G401.6 (cell line): ENCODE results near the gene DLGAP4.
A peak's percentile ranks its signal among the peaks of the same experiment; 100 is the strongest.

ENCODE experiments used
- FAIRE-seq: peaks from 2 replicates; lab custom pipeline; 2012; peaks lifted over from hg19 to GRCh38; lab: Jason Lieb, UNC

Gene DLGAP4

DNA sequence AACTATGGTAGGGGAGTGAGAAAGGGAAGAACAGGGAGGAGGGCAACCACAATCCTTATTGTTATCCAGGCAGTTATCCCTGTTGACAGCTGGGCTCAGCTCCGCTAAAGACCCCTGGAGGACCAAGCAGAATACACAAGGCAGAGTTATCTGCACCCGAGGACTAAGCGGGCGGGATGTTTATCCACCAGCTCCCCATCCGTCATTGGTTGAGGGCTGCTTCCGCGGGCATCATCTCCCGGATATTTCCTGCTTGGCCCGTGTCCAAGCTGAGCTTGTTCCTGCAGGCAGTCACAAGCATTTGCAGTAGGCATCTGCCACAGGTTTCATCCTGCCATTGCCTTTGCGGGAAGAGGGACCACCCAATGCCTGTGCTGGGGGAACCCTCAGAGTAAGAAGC is 102.1 kb downstream of the DLGAP4 start:
- FAIRE-seq: no peak

DNA sequence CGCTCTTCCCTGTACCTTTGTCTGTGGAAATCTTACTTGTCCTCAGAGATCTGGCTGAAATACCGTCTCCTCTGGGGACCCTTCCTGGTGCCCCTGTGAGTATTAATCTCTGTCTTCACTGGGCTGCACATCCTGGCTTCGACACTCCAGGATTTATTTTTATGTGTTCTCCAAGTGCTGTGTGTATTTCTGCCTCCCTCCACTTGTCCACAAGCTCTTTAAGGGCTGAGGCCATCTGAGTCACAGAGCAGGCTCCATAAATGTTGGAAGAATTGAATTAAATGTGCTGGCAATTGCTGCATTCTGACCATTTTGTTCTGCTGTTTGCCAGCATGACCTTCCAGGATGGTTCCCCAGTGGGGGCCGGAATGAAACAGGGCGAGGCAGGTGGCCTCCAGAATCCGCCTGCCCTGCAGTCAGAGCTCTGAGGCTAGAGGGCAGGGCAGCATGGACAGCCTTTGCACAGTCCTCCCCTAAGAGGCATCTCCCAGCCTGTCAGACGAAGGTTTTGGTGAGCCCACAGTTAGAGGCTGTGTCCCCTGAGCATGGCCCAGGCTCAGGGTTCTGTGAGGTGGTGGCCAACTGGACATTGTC is 105.8 kb downstream of the DLGAP4 start:
- no peak for FAIRE-seq

DNA sequence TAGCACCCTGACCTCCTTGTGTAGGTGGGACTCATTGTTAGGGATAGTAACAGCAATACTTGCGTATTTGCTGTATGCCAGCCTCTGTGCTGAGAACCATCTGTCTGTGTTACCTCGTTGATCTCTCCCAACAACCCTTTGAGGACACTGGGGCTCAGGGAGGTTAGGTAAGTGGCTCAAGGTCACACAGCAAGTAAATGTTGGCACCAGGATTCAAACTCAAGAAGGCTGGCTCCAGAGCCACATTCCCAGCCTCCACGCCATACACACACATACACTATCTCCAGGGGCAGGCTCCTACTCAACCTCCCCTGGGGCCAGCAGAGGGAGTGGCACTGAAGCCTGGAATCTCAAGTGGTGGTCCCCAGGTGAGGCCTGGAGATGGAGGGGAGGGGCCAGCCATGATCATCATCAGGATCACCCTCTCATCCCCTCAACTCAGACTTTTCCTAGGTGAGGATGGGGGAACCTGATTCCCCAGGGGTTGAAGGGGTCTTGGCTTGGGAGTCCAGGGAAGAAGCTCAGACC is 109.4 kb downstream of the DLGAP4 start:
- no peak for FAIRE-seq

DNA sequence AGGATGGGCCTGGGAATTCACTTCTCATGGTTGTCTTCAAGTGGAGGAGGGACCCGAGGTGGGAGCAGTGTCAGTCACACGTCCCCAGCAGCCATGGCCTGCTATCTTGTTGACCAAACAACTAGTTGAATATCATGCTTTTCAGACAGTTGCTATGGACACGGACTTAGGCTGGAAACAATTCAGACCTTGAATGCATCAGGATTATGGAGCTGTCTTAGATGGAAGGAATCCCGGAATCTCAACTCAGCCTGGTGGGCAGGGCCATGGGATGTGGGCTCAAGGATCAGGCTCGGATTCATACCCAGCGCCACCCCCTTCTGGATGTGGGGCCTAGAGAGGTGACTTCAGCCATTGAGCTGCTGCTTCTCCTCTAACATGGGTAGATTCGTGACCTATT is 112.6 kb downstream of the DLGAP4 start:
- no peak for FAIRE-seq

DNA sequence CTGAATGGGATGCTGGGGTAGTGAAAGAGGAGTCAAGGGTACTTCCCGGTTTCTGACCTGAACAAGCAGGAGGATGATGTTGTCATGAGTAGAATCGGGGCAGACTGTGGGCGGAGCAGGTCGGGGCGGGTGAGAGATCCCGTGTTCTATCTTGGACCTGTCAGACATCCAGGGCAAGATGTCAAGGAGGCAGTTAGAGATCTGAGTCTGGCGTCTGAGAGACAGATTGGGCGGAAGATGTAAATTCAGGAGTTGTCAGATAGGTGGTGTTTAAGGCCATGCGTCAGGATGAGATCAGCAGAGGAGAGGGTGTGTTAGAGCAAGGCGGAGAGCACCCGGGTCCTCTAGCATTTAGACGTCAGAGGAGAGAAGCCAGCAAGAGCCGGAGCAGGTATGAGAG is 115.5 kb downstream of the DLGAP4 start:
- FAIRE-seq: no peak

DNA sequence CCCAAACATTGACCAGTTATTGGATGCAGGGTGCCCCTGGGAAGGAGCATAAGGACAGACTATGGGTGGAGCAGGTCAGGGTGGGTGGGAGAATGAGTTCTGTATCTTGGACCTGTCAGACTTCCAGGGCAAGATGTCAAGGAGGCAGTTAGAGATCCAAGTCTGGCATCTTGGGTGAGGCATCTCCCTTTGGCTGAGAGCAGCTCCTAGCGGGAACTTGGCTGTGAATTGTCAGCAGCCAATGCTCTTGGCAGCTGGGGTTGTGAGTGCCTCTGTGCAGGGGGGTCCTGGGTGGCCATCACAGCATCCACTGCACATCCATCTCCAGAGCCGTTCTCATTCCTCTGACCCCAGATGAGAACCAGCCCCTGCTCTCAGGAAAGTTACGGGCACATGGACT is 118.2 kb downstream of the DLGAP4 start:
- FAIRE-seq: no peak

DNA sequence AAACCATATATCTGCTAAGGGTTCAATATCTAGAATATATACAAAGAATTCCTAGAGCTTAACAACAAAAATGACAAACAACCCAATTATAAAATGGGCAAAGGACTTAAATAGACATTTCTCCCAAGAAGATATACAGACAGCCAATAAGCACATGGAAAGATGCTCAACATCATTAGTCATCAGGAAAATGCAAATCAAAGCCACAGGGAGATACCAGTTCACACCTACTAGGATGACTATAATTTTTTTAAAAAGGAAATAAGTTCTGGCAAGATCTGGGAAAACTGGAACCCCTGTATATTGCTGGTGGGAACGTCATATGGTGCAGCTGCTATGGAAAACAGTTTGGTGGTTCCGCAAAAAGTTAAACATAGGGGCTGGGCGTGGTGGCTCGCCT is 119.0 kb downstream of the DLGAP4 start:
- FAIRE-seq: no peak

DNA sequence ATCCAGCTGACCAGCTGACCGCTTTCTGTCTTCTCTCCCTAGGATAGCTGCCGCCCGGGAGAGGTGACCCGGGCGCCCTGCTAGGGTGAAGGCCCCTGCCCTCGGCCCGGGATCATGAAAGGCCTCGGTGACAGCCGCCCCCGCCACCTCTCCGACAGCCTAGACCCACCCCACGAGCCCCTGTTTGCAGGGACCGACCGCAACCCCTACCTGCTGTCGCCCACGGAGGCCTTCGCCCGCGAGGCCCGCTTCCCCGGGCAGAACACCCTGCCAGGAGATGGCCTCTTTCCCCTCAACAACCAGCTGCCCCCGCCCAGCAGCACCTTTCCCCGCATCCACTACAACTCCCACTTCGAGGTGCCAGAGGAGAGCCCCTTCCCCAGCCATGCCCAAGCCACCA is 125.5 kb downstream of the DLGAP4 start:
- no peak for FAIRE-seq

DNA sequence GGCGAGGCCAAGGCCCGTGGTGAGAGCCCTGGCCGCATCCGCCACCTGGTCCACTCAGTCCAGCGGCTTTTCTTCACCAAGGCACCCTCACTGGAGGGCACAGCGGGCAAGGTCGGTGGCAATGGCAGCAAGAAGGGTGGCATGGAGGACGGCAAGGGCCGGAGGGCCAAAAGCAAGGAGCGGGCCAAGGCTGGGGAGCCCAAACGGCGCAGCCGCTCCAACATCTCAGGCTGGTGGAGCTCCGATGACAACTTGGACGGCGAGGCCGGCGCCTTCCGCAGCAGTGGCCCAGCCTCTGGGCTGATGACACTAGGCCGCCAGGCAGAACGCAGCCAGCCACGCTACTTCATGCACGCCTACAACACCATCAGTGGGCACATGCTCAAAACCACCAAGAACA is 126.0 kb downstream of the DLGAP4 start:
- no peak for FAIRE-seq

DNA sequence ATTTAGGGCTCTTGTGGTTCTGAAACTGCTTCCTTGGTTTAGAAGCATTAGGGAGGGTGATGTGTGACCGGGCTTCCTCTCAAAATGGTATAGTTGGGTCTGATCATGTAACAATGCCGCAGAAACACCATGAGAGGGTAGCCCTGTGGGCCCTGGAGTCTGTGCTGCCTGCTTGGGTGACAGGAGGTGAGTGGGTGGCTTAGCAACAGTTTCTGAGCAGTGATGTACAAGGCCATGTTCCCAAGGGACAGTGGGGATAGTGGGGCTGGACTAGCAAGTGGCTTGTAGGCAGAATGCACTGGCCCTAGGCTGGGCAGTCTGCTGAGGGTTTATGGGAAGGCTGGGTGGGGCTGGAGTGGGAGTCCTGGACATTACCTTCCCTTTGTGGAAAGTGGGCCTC is 128.2 kb downstream of the DLGAP4 start:
- FAIRE-seq: no peak

DNA sequence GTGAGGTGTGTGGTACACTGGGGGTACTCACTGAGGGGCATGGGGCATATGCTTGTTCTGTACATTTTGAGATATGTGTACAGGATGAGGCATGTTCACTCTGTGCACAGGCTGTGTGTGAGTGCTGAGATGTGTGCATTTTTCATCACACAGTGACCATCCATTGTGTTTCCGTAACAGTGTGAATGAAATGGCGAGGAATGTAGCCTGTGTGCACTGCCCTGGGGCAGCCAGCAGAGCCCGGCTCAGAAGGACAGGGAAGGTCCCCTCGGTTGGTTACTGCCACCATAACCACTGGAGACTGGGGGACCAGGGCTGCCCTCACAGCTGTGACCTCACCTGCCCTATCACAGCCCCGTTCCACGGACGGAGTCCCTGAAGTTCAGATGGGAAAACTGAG is 129.0 kb downstream of the DLGAP4 start:
- no peak for FAIRE-seq

DNA sequence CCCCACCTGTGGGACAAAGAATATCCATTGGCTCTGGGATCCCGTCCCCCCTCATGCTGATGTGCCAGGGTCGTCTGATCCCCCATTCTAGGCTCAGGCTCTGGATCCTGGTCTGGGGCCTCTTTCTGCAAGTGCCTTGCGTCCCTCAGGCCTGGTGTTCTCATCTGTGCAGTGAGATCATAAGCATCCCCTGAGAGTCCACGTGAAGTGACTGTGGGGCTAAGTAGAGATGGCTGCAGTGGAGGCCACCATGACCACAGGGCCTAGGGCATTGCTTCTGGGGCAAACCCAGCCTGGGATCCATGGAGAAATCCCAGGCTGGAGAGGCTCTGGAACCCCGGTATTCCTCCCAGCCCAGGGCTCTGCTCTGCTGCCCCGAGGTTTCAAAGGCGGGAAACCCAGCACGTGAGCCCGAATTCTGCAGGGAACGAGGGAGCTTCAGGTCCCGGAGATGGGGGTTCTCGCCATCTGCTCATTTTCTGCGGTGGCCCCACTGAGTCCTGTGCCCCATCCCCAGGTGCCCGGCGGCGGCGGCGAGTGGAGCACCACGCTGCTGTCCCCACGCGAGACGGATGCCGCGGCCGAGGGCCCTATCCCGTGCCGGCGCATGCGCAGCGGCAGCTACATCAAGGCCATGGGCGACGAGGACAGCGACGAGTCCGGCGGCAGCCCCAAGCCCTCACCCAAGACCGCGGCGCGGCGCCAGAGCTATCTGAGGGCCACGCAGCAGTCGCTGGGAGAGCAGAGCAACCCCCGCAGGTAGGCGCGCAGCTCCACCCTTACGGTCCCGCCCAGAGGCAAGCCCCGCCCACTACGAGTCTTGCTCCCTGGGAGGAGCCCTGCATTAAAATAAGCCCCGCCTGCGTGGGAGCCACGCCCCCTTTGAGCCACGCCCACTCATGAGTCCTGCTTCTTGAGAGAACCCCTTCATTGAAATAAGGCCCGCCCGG is 129.7 kb downstream of the DLGAP4 start:
- FAIRE-seq: no peak

DNA sequence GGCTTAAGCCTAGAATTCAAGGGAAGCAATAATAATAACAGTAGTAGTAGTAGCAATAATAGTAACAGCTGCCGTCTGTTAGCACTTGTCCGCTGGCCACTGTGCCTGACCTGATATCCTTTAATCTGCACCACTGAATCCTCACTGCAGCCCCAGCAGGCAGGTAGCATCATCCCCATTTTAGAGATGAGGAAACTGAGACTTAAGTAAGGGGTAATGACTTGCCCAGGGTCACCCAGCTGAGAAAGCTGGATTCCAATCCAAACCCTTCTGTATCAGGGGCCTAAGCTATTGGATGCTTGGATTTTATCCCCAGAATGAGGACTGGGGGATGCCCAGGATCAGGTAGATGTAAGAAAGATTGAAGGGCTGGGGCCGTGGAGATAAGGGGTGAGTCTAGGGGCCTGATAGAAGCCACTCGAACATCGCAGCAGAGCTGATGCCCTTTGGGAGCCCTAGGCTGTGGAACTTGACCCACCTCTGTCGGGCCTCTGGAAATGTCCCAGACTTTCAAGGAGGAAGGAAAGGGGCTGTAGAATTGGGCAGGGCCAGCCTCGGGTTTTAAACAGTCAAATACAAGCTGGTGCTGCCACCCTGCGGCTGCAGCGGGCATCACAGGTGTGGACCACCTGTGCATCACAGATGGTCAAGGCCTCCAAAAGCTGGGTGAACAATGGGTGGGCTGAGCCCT is 133.0 kb downstream of the DLGAP4 start:
- peak; percentile 17 for FAIRE-seq

DNA sequence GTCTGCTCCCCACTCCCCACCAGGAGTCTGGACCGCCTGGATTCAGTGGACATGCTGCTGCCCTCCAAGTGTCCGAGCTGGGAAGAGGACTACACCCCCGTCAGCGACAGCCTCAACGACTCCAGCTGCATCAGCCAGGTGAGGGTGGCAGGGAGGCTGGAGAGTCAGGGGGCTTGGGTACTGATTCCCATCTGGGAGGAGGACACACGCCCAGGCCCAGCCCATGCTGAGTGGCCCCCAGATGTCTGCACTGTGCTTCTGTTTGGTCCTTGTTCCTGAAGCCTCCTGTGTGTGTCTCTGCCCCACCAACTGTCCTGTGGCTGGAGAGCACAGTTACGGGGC is 133.6 kb downstream of the DLGAP4 start:
- FAIRE-seq: no peak

DNA sequence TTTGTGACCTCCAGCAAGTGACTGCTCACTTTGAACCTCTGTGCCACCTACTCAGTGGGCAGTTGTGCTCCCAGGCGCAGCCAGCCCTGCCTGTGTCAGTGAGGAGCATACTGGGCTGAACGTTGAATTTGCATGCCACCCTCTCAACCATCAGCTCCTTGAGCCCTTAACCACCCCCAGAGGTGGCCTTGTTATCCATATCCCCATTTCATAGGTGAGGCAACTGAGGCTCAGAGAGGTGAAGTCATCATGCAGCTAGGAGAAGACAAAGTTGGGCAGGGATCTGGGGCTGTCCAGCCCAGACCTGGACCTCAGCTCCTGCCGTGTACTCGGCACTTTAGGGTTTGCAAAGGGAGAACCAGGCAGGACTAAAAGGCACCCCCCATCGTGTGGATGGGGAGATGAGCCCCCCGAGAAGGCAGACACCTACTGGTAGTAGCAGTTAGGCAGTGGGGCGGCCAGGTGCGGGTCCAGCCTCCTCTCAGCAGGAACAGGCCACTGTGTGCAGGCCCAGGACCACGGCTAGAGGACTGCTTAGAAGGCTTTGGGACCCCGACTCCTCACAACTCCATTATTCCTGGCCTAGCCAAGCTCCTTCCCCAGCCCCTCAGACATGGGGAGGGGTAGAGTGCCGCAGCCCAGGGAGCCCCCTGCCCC is 134.4 kb downstream of the DLGAP4 start:
- FAIRE-seq: no peak

DNA sequence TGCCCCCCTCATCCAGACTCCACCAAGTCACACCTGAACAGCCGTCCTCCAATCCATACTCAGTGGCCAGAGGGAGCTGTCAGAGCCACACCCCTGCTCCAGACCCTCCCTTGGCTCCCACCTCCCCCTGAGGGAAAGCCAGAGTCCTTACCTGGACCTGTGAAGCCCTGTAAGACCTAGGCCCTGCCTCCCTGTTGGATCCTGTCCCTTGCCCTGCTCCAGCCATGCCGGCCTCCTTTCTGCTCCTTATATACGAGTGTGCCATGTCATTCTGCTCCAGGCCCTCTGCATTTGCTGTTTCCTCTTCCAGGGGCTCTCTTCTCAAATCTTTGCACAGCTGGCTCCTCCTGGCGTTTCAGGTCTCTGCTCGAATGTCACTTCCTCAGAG is 134.9 kb downstream of the DLGAP4 start:
- no peak for FAIRE-seq

DNA sequence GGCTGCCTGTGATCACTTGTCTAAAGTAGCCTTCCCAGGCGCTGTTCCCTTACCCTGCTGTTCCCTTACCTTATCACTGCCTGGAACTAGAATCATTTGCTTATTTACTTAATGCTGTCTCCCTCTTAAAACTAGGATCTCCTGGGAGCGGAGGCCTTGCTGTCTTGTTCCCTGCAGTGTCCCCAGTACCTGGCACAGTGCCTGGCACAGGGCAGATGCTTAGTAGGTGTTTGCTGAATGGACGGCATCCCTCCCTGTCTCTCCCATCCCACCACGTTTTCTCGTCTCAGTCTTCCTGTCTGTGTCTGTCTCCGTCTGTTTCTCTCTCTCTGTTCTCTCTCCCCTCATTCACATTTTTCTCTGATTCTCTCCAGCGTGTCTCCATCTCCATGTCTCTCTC is 135.3 kb downstream of the DLGAP4 start:
- FAIRE-seq: no peak

DNA sequence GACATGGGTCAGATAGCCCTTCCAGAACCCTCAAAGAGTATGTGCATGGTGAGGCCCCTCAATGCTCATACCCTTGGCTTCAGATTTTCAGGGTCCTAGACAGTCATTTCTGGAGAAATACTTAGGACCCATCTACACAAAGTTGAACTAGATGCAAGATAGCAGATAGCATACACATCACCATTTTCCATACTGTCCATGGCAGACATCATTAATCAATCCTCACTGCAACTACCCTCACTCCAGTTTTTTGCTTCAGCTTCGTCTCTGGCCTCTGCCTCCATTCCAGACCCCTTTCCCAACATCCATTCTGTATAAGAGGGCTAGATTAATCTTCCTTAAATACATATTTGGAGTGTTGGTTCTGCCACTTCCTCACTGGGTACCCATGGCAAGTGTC is 139.7 kb downstream of the DLGAP4 start:
- no peak for FAIRE-seq

DNA sequence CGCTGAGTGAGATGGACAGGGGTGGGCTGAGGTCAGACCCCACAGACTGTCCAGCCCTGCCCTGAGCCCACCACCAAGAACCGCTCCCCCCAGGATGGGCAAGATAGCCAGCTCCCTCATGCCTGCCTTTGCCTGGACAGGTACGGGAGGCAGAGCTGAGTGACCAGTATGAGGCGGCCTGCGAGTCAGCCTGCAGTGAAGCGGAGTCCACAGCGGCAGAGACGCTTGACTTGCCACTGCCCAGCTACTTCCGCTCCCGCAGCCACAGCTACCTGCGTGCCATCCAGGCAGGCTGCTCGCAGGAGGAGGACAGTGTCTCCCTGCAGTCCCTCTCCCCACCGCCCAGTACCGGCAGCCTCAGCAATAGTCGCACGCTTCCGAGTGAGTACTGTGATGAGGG is 140.4 kb downstream of the DLGAP4 start:
- FAIRE-seq: no peak

DNA sequence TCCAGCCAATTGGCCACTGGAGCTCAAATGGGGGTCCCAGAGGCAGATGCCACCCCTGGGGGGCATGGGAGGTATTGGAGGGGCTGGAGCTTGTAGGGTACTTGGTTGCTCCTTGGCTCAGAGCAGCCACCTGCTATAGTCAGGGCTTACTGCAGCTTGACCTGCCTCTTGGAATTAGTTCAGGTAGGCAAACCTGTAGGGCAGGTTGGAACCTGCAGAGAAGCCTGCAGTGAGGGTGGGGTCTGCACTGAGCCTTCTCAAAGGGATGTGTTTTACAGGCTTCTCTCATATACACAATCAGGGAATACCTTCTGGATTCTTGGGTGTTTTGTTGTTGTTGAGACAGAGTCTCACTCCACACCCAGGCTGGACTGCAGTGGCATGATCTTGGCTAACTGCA is 141.0 kb downstream of the DLGAP4 start:
- no peak for FAIRE-seq

DNA sequence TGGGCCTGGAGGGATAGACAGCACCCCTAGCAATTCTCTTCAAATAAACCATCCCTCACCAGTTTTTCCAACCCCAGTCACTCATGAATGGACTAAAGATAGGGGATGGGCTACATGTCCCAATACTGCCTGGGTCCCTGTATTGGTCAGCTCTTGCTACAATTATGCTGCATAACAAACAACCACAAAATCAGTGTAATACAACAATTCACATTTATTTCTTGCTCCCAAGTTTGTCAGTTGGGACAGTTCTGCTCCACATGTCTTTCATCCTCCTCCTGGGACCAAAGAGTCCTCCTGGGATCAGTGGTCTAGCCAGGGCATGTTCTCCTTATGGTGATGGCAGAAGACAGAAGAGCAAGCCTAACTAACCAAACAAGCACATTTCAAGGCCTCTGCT is 143.5 kb downstream of the DLGAP4 start:
- FAIRE-seq: no peak

DNA sequence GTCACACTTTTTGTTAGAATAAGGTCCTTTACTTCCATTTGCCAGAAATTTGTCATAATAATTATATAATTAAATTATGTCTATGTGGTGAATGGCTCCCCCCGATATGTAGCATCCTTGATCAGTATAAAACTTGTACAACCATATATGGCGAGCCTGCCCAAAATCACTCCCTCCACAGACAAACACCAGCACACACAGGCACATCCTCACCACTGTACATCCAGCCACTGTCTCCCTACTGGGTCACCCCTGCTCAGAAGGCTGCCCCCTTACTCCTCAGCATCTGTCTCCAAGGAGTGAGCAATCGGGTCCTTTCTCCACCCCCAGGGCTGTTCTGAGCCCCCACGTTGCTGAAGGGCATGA is 148.2 kb downstream of the DLGAP4 start:
- FAIRE-seq: no peak
